Prostate gland (tissue), 2 donors: ENCODE data around the gene IMPA2.

ENCODE experiments used
- POLR2A ChIP-seq: fragments of 450-650 bp; IDR thresholded peaks from one replicate; pipeline ENCODE4 v1.6.1; 2016; ENCODE audit warnings: antibody characterized with exemption, mild to moderate bottlenecking
- POLR2AphosphoS5 ChIP-seq: sonication (generic); formaldehyde crosslinking; IDR thresholded peaks from one replicate; pipeline ENCODE4 v1.6.1; 2017; ENCODE audit warnings: antibody characterized with exemption
- TF ChIP-seq, protein P1 (sequence below), 4 experiments: fragments of 200-600 bp in 2 of 4; fragments of 450-650 bp in 2 of 4; sonication (generic) in 2 of 4; IDR thresholded peaks; 1 replicate in 3 of 4; 2 replicates in 1 of 4; pipeline ENCODE4 v1.5.1; 2016 to 2019; ENCODE audit warnings: antibody characterized with exemption in 4 of 4, mild to moderate bottlenecking in 2 of 4, moderate library complexity in 2 of 4

DNA sequence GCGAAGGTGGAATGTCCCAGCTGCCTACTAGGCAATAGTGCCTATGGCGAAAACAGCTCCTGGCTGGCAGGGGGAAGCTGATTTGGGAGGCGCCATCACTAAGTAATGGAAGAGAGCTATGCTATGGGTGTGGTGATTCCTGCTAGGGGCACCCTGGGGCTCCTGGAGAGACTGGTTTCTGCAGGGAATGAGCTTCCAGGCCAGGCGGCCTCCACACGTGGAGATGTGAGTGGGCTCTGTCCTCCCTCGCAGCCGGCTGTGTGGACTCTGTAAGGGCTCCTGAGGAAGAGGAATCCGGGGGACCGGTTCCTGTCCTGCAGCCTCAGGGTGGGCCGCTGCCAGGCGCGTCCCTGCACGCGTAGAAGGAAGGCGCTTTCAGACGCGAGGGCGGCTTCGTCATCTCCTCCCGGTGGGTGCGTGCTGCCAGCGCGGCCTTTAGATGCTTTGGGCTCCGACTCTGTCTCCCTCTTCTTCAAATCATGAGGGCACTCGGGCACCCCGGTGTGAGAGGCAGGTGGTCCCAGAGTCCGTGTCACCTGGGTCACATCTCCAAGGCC, 56.9 kb downstream of the IMPA2 start:
- no peak for TF ChIP-seq POLR2A
- no peak for TF ChIP-seq POLR2AphosphoS5
- TF ChIP-seq, protein P1, sequence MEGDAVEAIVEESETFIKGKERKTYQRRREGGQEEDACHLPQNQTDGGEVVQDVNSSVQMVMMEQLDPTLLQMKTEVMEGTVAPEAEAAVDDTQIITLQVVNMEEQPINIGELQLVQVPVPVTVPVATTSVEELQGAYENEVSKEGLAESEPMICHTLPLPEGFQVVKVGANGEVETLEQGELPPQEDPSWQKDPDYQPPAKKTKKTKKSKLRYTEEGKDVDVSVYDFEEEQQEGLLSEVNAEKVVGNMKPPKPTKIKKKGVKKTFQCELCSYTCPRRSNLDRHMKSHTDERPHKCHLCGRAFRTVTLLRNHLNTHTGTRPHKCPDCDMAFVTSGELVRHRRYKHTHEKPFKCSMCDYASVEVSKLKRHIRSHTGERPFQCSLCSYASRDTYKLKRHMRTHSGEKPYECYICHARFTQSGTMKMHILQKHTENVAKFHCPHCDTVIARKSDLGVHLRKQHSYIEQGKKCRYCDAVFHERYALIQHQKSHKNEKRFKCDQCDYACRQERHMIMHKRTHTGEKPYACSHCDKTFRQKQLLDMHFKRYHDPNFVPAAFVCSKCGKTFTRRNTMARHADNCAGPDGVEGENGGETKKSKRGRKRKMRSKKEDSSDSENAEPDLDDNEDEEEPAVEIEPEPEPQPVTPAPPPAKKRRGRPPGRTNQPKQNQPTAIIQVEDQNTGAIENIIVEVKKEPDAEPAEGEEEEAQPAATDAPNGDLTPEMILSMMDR (IDR thresholded peaks at IDR 0.05): no peak
